ENCODE measurements around the gene SPRING1. TPM values are rescaled to one million over a fixed set of nuclear protein-coding genes. Genes with fewer than 3 reads are reported as not detected.

The SPRING1 gene
- total RNA-seq, 1 donor from 2014 or later: 27.7 TPM

DNA sequence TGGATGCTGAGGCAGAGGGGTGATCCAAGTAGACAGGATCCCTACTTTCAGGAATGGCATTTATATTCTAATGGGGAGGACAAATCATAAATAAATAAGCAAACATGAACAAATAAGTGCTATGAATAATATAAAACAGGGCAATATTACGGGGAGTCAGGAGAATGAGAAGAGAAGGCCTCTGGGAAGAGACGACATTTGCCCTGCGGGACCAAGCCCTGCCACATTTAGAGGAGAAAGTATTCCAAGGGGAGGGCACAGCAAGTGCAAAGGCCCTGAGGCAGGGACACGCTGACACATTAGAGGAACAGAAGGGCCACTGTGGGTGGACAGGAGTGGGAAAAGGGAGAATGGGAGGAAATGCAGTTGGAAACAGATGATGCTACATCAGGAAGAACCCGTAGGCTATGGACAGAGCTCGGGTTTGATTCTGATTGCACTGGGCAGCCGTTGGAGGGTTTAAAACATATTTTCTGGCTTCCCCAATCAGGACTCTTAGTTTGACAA lies 1.6 kb upstream of the SPRING1 start:
- DNase-seq (ENCODE audit: low spot score): no peak

- no peak for DNase-seq (ENCODE audit: low spot score)
Observed at GRCh38 chr12:116736962-116737773, 701 bp downstream of the SPRING1 start.

- peak; percentile 73 for DNase-seq (ENCODE audit: low spot score)
Observed at GRCh38 chr12:116735951-116736599, 1.8 kb downstream of the SPRING1 start.

DNA sequence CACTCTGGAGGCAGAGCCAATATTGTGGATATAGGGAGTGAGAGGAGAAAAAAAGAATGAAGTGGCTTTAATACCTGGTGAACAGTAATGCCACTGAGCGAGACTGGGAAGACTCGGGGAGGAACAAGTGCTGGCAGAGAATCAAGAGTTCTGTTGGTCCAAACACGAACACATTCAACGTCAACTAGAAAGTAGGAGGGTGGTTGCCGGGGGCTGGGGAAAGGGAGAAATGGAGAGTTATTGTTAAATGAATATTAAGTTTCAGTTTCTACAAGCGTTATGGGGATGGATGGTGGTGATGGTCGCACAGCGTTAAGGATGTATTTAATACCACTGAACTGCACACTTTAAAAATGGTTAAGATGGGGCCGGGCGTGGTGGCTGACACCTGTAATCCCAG lies 2.8 kb downstream of the SPRING1 start:
- DNase-seq (ENCODE audit: low spot score): no peak

GRCh38 chr12:116734156-116734768 lies 3.6 kb downstream of the SPRING1 start:
- no peak for DNase-seq (ENCODE audit: low spot score)

- DNase-seq (ENCODE audit: low spot score): no peak
Observed at GRCh38 chr12:116731801-116732200, 6.1 kb downstream of the SPRING1 start.

DNA sequence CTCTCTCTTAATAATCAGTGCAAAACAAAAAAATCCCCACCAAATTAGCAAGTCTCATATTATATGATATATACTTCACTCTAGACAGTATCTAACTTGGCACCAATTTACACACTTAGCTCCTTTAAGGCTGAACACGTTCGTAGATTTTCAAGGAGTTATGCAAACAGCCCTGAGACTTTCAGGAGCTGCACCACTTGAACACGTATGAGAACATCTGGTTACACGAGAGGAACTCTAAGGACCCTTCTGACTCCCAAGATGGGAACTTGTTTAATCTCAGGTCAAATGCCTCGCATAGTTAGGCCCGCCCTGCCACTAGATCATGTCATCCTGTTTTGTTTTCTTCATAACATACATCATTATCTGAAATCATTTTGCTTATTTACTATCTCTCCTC lies 10.0 kb downstream of the SPRING1 start:
- DNase-seq (ENCODE audit: low spot score): no peak

GRCh38 chr12:116727261-116727660 lies 10.6 kb downstream of the SPRING1 start:
- no peak for DNase-seq (ENCODE audit: low spot score)

- DNase-seq (ENCODE audit: low spot score): no peak
Observed at GRCh38 chr12:116726694-116727093, 11.2 kb downstream of the SPRING1 start.

DNA sequence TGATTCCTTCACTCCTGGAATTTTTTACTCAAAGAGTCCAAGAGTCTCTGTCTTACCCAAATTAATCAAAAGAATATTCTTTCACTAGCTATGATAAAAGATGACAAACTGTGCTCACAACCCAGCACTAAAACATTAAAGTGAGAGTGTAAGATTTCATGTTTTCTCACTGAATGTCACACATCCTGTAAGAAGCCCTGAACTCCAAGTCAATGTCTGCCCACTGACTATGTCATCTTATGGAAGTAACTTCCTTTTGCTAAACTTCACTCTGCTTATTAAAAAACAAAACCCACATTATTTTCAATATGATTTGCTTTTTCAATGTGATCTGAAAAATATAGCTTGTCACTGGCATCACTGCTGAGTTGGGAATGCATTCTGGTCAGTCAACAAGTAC lies 15.6 kb downstream of the SPRING1 start:
- no peak for DNase-seq (ENCODE audit: low spot score)

DNA sequence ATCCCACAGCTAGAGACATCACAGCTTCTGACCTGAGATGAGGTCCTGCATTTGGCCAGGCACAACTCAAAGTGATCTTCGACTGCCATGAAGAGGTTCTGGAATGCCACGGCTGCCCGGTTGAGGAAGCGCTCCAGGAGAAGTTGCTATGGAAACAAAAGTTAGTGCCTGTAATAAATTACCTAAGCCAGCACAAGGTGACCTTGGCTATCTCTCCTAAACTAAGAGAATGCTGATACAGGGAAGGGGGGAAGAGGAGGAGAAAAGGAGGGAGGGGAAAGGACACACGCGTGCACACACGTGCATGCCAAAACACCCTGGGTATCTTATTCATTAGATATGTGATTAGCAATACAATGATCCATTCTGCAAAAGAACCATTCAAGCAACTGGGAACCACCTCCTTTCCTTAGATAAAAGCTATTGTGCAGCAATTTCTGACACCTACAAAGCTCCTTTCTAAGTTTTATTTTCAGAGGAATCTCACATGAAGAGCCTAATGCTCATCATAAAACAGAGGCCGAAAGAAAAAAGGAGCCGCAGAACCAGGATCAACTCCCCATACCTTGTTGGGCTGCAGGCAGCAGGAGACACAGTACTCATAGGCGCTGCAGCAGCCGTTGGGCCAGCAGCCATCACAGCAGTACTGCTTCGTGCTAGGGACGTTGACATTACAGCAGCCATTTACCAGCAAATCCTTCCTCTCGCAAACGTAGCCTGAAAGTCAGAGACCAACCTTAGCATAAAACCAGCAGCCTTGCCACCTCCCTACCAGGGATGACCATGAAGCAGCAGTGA lies 17.9 kb downstream of the SPRING1 start:
- no peak for DNase-seq (ENCODE audit: low spot score)

GRCh38 chr12:116718655-116719454 lies 19.0 kb downstream of the SPRING1 start:
- DNase-seq (ENCODE audit: low spot score): no peak

DNA sequence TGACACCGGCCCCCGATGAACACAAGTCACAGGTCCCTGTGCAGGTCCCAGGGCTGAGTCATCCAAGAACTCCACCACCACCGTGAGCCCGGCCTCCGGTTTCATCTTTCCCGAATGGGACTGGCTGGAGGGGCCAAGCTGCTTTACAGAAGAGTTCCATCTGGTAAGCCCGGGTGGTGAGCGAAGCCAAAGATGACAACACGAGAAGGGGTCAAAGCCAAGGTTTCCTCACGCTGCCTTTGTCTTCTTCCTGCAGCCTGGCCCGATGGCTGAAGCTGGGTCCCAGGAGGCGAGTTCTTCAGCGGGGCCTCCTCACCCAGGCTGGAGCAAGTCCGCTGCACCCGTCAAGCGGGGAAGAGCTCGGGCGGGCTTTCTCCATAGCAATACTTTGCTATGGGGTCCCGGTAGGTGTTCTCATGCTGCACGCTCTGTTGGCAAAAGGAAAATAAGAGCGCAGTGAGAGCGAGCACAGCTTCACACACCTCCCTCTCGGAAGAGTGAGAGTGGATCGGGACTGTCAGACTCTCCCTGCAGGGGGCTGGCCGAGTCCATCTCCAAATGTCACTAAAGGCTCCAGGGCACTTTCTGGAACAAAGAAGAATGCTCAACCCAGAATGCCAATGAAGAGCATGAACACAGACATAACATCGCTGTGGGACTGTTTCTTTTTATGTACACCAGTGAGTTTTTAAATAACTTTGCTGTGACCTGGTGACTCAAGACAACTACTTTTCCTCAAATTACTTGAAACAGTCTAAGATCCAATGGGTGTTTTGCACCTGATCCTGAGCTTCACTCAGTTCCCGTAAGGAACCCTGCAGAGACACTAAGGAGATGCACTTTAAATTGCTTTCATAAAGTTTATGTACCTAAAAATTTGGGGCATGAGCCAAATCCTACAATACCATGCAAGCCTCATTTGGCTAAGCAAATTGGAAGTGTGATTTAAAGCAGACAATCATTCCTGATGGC lies 20.1 kb downstream of the SPRING1 start:
- peak; percentile 45 for DNase-seq (ENCODE audit: low spot score)

GRCh38 chr12:116714175-116714574 lies 23.7 kb downstream of the SPRING1 start:
- DNase-seq (ENCODE audit: low spot score): no peak

DNA sequence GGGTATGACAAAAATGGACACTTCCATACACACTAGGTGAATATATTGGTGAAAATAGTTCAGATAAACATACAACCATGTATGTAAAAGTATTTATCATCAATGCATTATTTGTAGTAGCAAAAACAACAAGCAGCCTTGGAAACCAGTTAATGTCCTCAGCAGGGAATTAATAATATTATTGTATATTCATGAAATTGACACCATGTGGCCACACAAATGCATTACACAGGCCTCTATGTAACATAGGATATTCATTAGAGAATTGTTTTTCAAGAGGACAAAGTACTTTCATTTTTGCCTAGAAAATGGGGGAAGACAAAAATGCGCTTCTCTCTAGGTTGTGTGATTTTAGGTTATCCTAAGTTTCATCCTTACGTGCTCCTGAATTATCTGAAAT lies 24.3 kb downstream of the SPRING1 start:
- DNase-seq (ENCODE audit: low spot score): no peak

- DNase-seq (ENCODE audit: low spot score): no peak
Observed at GRCh38 chr12:116712458-116713303, 25.2 kb downstream of the SPRING1 start.

DNA sequence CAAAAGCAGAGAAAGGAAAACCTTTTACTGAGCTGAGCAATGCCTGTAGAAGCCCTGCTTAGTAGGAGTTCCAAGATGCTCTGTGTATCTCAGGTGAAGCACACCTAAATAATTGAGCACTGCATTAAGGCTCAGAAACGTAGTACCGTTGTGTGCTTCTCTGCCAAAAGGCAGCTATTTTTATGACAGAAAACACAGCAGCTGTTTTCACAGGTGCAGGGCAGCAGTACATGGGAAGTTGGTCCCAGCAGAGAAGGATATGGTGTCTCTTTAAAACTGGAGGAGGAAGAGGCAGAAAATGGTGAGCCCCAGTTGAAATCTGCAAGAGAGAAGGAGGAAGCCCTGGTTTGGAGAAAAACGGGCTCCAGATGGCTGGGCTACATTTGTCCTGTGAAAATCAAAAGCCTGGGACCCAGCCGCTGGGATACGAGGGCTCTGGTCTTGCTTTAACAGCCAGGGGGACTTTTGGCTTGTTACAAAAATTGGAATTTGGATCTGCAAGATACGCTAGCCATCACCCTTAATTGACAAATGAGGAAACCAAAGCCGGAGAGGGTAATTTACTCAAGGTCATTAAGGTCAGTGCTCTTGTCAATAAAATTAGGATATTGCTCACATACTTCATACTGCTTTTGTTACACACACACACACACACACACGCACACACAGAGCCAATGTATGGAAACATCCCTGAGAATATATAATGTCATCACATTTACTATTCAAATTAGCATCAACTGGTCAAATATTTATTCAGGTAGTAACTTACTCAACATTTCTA lies 27.3 kb downstream of the SPRING1 start:
- no peak for DNase-seq (ENCODE audit: low spot score)

DNA sequence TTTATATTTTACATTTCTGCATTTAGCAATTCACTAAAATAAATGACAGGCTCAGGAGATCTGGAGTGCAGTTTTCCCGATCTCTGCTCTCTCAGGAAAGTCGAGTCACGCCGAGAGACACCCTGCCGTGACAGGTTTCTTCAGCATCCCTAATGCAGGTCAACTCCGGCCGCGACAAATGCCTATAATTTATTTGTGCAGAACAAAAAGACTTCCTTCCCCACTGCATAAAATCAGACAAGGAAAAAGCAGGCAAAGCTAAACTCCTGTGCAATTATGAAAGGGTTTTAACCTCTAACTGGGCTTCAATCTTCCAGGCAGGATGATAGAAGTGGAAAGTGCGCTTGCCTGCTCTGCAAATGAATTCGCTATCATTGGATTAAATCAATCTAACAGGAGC lies 28.1 kb downstream of the SPRING1 start:
- DNase-seq (ENCODE audit: low spot score): no peak

Data from mucosa of gallbladder (tissue), 1 donor.